ENCODE data around the gene MIA. TPM values are rescaled to one million over a fixed set of nuclear protein-coding genes. Genes with fewer than 3 reads are reported as not detected.
"Not testable (repeated sequence)": the region's sequence is repeated elsewhere in the genome, so short reads cannot be mapped to it uniquely, and the experiment has no call there.

Gene MIA
- total RNA-seq, 1 experiment from 2014 or later: 0.75 TPM

DNA sequence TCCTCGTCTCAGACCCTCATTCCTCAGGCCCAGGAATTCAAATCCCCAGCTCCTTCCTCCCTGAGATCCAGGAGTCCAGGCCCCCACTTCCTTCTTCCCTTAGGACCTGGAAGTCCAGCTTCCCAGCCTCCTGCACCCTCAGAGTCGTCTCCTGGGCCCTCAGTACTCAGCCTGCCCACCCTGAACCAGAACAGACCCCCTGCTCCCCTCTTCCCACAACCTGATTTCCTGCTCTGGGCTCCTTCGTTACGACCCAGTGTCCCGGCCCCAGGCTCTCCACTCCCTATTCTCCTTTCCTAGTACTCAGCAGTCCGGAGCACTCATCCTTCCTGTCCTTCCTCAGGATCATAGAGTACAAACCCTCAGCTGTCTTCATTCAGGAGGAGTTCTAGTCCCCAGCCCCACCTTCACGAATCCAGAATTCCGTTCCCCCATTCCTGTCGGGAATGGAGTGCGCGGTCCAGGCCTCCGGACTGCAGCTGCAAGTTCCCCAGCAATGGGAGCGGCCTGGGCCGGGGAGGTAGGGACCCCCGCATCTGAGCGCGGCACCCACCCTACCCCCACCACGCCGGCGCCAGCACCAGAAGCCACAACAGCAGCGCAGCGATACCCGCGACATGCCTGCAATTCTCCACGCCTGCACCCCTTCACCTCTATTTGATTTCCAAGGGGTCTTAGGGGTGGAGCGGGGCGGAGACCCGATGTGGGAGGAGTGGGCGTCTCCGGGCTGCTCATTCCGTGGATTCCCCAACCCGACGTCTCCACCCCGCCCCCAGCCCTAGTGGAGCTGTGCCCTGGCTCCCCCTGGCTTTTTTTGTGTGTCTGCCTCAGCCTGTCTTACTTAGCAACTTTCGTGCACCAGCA is 36.4 kb downstream of the MIA start:
- H3K9me3 ChIP-seq (ENCODE audit: low read depth, low read length, poor library complexity, severe bottlenecking): no peaks in the 10 kb centered on the region
- intact Hi-C loops (cut with micrococcal nuclease; ENCODE audit: unreplicated experiment): no loop called here
- DNase-seq (ENCODE audit: low spot score): no peak
- H3K4me1 ChIP-seq (ENCODE audit: insufficient read depth, low read length, poor library complexity, severe bottlenecking): peaks cover 22% of the 10 kb centered on the region
- TF ChIP-seq, protein P1, sequence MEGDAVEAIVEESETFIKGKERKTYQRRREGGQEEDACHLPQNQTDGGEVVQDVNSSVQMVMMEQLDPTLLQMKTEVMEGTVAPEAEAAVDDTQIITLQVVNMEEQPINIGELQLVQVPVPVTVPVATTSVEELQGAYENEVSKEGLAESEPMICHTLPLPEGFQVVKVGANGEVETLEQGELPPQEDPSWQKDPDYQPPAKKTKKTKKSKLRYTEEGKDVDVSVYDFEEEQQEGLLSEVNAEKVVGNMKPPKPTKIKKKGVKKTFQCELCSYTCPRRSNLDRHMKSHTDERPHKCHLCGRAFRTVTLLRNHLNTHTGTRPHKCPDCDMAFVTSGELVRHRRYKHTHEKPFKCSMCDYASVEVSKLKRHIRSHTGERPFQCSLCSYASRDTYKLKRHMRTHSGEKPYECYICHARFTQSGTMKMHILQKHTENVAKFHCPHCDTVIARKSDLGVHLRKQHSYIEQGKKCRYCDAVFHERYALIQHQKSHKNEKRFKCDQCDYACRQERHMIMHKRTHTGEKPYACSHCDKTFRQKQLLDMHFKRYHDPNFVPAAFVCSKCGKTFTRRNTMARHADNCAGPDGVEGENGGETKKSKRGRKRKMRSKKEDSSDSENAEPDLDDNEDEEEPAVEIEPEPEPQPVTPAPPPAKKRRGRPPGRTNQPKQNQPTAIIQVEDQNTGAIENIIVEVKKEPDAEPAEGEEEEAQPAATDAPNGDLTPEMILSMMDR (conservative IDR thresholded peaks at IDR 0.05; ENCODE audit: low read depth, low read length): no peak
- no peak for TF ChIP-seq EZH2 (IDR thresholded peaks at IDR 0.05; ENCODE audit: borderline replicate concordance, low read depth, low read length, poor library complexity, severe bottlenecking)
- ChIA-PET CTCF (no interaction called here), POLR2A (ENCODE audit: low non-redundant PET) (no interaction called here)
- peaks cover 21% of the 10 kb centered on the region for H3K36me3 ChIP-seq (ENCODE audit: insufficient read depth, low read length, poor library complexity, severe bottlenecking)
- H3K27me3 ChIP-seq (replicated peaks; ENCODE audit: insufficient read depth, low read depth, low read length, poor library complexity): no peaks in the 10 kb centered on the region
- peak overlapping the region; percentile 27 for H3K4me3 ChIP-seq (ENCODE audit: low read depth, low read length, poor library complexity, severe bottlenecking)
- H3K27ac ChIP-seq (ENCODE audit: low read depth, low read length, poor library complexity, severe bottlenecking): no peak overlapping the region
- no TSS peak for BruUV-seq (replicated peaks)

DNA sequence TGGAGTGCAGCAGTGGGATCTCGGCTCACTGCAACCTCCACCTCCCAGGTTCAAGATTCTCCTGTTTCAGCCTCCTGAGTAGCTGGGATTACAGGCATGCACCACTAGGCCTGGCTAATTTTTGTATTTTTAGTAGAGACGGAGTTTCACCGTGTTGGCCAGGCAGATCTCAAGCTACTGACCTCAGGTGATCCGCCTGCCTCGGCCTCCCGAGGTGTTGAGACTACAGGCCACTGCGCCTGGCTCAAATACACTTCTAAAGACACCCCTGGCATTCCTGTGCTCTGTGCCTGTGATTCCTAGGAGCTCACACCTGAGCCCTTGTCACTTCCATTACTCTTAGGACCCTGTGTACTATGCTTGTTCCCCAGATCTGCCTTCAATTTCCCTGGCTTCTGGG is 37.2 kb downstream of the MIA start:
- CTCF ChIA-PET; BruUV-seq (replicated peaks); DNase-seq (ENCODE audit: low spot score); H3K4me3 ChIP-seq (ENCODE audit: low read depth, low read length, poor library complexity, severe bottlenecking); H3K27me3 ChIP-seq (replicated peaks; ENCODE audit: insufficient read depth, low read depth, low read length, poor library complexity); intact Hi-C loops (cut with micrococcal nuclease; ENCODE audit: unreplicated experiment); H3K9me3 ChIP-seq (ENCODE audit: low read depth, low read length, poor library complexity, severe bottlenecking); H3K27ac ChIP-seq (ENCODE audit: low read depth, low read length, poor library complexity, severe bottlenecking); POLR2A ChIA-PET (ENCODE audit: low non-redundant PET): not testable (repeated sequence)
- Histone ChIP-seq H3K36me3 (ENCODE audit: insufficient read depth, low read length, poor library complexity, severe bottlenecking) (peaks cover 14% of the 10 kb centered on the region), H3K4me1 (ENCODE audit: insufficient read depth, low read length, poor library complexity, severe bottlenecking) (peaks cover 17% of the 10 kb centered on the region)

DNA sequence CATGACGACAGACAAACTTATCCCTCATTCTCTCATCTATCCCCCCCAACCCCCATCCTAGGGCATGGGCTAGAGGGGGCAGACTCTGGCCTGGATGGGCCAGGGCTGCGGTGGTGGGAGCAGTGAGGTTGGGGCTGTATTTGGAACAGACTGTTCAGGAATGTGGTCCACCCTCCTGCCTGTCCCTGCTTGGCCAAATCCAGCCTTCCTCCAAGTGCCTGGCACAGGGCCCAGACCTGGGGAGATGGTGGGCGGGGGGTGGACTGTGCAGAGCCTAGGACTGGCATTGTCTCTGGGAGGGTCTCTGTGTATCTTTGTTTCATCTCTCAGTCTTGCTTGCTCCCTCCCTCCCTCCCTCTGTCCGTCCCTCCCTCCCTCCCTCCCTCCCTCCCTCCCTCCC is 37.9 kb downstream of the MIA start:
- Histone ChIP-seq H3K27ac (ENCODE audit: low read depth, low read length, poor library complexity, severe bottlenecking) (no peak overlapping the region), H3K27me3 (replicated peaks; ENCODE audit: insufficient read depth, low read depth, low read length, poor library complexity) (no peaks in the 10 kb centered on the region), H3K4me1 (ENCODE audit: insufficient read depth, low read length, poor library complexity, severe bottlenecking) (peaks cover 17% of the 10 kb centered on the region), H3K4me3 (ENCODE audit: low read depth, low read length, poor library complexity, severe bottlenecking) (no peak overlapping the region), H3K9me3 (ENCODE audit: low read depth, low read length, poor library complexity, severe bottlenecking) (no peaks in the 10 kb centered on the region), H3K36me3 (ENCODE audit: insufficient read depth, low read length, poor library complexity, severe bottlenecking) (peaks cover 8% of the 10 kb centered on the region)
- ChIA-PET POLR2A (ENCODE audit: low non-redundant PET) (no interaction called here), CTCF (no interaction called here)
- BruUV-seq (replicated peaks): no TSS peak
- TF ChIP-seq EZH2 (IDR thresholded peaks at IDR 0.05; ENCODE audit: borderline replicate concordance, low read depth, low read length, poor library complexity, severe bottlenecking): no peak
- TF ChIP-seq, protein P1 (conservative IDR thresholded peaks at IDR 0.05; ENCODE audit: low read depth, low read length): no peak
- intact Hi-C loops (cut with micrococcal nuclease; ENCODE audit: unreplicated experiment): no loop called here
- DNase-seq (ENCODE audit: low spot score): peak; percentile 57

DNA sequence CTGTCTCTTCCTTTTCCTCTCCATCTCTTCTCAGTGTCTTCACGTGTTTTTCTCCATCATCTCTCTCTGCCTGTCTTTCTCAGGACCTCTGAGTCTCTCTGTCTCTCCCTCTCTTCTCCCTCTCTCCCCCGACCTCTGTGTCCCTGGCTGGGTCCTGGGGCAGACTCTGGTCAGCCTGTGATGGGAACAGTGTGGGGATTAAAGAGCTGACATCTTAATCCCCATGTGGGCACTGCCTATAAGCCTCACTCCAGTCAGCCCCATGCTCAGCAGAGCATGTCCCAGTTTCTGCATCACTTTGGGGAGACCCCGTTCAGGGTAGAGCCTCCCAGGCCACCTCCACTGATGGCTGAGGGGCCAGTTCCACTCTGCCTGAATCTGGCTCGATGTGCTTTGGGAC is 39.9 kb downstream of the MIA start:
- Histone ChIP-seq H3K4me3 (ENCODE audit: low read depth, low read length, poor library complexity, severe bottlenecking) (no peak overlapping the region), H3K27me3 (replicated peaks; ENCODE audit: insufficient read depth, low read depth, low read length, poor library complexity) (no peaks in the 10 kb centered on the region), H3K9me3 (ENCODE audit: low read depth, low read length, poor library complexity, severe bottlenecking) (no peaks in the 10 kb centered on the region), H3K27ac (ENCODE audit: low read depth, low read length, poor library complexity, severe bottlenecking) (no peak overlapping the region), H3K4me1 (ENCODE audit: insufficient read depth, low read length, poor library complexity, severe bottlenecking) (peaks cover 17% of the 10 kb centered on the region), H3K36me3 (ENCODE audit: insufficient read depth, low read length, poor library complexity, severe bottlenecking) (no peaks in the 10 kb centered on the region)
- TF ChIP-seq, protein P1 (conservative IDR thresholded peaks at IDR 0.05; ENCODE audit: low read depth, low read length): no peak
- TF ChIP-seq EZH2 (IDR thresholded peaks at IDR 0.05; ENCODE audit: borderline replicate concordance, low read depth, low read length, poor library complexity, severe bottlenecking): no peak
- ChIA-PET POLR2A (ENCODE audit: low non-redundant PET) (no interaction called here), CTCF (no interaction called here)
- intact Hi-C loops (cut with micrococcal nuclease; ENCODE audit: unreplicated experiment): no loop called here
- no TSS peak for BruUV-seq (replicated peaks)
- no peak for DNase-seq (ENCODE audit: low spot score)

DNA sequence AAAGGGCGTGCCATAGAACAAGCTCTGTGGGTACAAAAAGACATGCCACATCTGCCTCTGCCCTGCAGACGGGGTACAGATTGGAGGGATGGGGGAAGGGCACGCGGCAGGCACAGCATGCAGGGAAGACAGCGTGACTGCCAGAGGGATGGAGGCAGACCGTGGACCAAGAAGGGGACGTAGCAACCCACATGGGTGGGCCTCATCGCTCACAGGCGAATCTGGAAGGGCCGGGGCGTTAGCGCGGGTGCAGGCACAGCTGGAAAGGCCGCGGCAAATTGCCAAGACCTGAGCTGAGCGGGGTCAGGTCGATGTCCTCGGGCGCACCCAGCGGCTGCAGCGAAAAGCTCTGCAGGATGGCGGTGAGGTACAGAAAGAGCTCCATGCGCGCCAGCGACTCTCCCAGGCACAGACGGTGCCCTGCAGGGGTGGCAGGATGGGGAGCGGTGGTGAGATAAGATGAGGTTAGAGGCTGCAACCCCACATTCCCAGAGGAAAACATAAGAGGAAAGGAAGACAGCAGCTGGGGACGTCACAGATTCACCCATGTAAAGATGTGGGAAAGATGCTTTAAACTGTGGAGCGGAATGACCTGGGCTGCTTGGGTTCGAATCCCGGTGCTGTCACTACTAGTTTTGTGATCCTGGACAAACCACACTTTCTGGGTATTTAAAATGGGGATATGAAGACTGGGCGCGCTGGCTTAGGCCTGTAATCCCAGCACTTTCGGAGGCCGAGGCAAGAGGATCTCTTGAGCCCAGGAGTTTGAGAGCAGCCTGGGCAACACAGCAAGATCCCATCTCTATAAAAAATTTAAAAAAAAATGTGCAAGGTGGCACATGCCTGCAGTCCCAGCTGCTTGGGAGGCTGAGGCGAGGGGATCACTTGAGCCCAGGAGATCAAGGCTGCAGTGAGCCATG is 43.4 kb downstream of the MIA start:
- not testable (repeated sequence) for H3K4me3 ChIP-seq (ENCODE audit: low read depth, low read length, poor library complexity, severe bottlenecking); DNase-seq (ENCODE audit: low spot score); H3K9me3 ChIP-seq (ENCODE audit: low read depth, low read length, poor library complexity, severe bottlenecking); H3K27ac ChIP-seq (ENCODE audit: low read depth, low read length, poor library complexity, severe bottlenecking); BruUV-seq (replicated peaks); H3K4me1 ChIP-seq (ENCODE audit: insufficient read depth, low read length, poor library complexity, severe bottlenecking); H3K36me3 ChIP-seq (ENCODE audit: insufficient read depth, low read length, poor library complexity, severe bottlenecking); H3K27me3 ChIP-seq (replicated peaks; ENCODE audit: insufficient read depth, low read depth, low read length, poor library complexity)
- ChIA-PET CTCF (interaction anchor here (1.2 kb wide), 1 partner anchor 12 kb away, joined by 4 read pairs; no protein-coding TSS in a partner anchor), POLR2A (ENCODE audit: low non-redundant PET) (interaction anchor here (0.5 kb wide), 1 partner anchor 65 kb away, joined by 6 read pairs; no protein-coding TSS in a partner anchor)
- intact Hi-C loops (cut with micrococcal nuclease; ENCODE audit: unreplicated experiment): loop anchor here (1.0 kb wide), 1 partner anchor 155 kb away; no protein-coding TSS in a partner anchor
